NCI-H345 treated with DMSO at 0.1 percent for 48 hours (cell line): Measurements from ENCODE around the gene HGFAC.

ENCODE experiments used
- DNase-seq: peaks from one replicate; lab custom pipeline; 2025; ENCODE audit not compliant: unreplicated experiment; lab: John Stamatoyannopoulos, UW

Gene HGFAC

DNA sequence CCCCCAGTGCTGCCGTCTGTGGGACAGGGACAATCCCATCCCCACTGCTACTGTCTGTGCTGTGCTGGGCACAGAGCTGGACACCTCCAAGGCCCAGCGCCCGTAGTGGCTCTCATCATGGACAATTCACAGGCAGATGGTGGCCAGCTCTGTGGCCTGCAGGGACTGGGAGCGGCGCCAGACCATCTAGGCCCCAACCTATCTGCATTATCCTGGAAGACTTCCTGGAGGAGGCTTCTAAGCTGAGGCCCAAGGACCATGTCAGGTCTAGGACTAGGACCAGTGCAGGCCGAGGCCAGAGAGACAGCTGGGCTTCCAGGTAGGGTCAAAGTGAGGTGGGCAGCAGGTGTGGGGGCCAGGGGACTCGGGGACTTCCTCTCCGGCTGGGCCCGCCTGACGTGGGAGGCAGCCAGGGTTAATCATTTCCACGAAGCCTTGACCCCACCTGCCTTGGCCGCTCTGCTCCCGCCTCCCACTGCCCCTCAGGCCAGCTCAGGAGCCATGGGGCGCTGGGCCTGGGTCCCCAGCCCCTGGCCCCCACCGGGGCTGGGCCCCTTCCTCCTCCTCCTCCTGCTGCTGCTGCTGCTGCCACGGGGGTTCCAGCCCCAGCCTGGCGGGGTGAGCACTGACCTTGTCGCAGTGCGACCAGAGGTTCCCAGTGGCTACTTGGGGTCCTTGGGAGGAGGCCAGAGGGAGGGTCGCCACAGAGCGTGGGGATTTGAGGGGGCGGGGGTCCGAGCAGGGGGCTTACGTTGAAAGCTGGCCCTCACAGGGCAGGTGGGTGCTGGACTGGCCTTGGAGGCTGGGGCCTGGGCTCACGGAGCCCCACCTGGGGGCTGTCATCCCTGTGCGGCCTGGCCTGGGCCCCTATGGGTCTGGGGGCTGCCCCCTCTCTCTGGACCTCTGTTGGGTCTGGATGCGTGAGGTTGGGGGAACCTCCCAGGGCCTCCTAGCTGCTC is at the start of gene HGFAC:
Gene HGFAC (plus strand): TSS at position 468 of the 959 bp plus-strand sequence. CDS start 34 bp downstream, at position 502.
- DNase-seq, result no peak

DNA sequence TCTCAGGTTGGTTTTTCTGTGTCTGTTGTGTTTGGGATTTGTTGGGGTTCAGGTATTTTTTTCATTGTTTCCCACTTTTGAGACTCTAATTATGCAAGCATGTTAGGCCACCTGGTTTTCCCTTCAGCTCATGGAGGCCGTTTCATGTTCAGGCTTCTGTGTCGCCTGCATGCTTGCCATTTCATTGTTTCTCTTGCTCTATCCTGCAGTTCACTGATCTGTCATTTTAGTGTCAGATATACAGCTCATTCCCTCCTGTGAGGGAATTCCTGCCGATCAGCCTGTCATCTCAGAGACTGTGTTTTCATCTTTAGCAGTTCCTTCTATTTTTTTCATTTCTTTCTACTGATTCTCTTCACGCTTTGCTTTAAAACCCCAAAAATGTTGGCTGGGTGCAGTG is 49.4 kb upstream of the HGFAC start:
- no peak for DNase-seq

DNA sequence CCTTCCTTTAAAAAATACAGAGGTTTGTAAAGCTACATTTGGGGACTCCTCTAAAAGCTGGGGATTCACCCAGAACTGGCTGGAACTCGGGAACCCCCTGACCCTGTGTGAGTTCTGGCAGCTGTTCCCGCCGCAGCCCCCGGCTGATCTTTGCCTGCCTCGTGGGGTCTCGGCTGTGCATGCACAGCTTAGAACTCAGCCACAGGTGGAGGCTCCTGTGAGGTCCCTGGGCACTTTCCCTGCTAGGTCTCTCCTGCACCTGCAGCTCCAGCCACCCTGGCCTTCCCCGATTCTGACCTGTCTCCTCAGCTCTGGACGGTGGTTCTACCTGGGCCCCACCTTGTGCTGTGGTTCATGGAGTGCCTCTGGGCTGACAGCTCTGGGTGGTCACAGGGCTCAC is 48.6 kb upstream of the HGFAC start:
- no peak for DNase-seq

DNA sequence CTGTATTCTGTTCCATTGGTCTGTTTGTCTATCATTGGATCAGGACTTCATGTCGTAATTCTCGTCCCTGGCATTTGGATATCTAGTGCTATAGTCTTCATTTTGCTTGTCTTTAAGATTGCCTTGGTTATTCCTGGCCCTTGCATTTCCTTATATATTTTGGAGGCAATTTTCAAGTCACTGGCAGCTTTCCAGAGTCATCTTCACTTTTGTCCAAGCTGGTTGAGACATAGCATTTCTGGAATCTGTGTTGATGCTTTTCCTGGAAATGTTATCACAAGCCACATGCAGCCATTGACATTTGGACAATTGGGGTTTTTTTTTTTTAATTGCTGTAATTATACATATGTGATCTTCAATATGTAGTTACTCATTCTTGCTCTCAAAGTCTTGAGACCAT is 45.2 kb upstream of the HGFAC start:
- DNase-seq, result no peak

- no peak for DNase-seq
These were observed 44.6 kb upstream of the HGFAC start for GRCh38 chr4:3397128-3397527.

DNA sequence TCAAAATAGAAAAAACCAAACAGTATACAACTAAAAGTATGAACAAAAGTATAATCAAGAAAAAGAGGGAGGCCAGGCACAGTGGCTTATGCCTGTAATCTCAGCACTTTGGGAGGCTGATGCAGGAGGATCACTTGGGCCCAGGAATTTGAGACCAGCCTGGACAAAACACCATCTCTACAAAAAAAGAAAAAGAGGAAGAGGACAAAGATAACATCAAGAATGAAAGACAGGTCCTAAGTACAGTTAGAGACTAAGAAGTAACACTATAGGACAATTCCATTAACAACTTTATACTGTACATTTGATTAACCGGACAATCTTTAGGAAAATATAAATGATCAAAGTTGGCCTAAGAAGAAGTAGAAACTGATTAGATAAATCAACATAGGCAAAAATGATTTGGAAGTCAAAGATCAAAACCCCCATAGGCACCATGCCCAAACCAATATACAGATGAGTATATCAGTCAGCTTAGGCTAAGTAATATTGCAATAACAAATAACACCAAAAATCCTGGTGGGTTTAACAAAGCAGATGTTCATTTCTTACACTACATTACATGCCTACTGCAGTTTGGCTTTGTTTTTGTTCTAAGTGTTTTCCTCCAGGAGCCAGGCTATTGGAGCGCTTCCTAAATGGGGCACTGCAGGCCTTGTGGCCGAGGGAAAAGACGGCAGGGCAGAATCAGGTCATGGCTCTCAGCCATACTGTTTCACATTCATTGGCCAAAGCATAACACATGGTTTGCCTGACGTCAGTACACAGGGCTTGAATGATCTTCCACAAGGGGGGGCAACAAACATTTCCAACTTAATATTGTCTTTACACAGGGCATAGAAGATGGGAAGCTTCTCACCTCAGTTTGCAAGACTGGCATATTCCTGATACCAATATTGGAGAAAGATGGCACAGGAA is 42.2 kb upstream of the HGFAC start:
- no peak for DNase-seq

DNA sequence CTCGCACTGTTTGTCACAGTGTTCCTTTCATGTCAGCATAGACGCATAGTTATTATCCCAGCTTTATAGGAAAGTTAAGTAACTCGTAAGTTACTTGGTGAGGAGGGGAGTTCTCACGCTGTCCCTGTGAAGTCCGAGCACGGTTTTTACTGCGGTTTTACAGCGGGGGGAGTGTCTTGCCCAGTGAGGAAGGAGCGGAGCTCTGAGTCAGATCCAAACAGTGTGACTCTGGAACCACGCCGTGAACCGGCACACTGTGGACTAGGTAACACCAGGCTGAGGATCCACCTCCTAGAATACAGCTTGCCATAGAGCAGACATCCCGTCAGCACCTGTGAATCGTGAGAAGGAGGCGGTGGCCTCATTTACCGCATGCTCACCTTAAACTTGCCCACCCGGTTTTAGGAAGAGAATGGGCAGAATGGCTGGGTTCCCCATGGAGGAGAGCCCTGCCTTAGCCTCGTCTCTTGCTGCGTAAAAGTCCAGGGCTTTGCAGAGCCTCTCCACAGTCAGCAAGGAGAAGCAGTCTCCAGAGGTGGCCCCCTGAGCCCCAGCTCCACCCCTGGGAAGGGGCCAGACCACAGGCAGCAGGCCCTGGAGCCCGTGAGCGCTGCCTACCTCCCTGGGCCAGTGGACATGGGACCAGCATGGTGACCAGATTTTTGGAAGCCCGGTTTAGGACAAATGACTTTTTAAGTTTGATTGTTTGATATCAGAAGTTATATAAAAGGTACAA is 40.2 kb upstream of the HGFAC start:
- no peak for DNase-seq

GRCh38 chr4:3402491-3403347 is 39.0 kb upstream of the HGFAC start:
- DNase-seq, result no peak

DNA sequence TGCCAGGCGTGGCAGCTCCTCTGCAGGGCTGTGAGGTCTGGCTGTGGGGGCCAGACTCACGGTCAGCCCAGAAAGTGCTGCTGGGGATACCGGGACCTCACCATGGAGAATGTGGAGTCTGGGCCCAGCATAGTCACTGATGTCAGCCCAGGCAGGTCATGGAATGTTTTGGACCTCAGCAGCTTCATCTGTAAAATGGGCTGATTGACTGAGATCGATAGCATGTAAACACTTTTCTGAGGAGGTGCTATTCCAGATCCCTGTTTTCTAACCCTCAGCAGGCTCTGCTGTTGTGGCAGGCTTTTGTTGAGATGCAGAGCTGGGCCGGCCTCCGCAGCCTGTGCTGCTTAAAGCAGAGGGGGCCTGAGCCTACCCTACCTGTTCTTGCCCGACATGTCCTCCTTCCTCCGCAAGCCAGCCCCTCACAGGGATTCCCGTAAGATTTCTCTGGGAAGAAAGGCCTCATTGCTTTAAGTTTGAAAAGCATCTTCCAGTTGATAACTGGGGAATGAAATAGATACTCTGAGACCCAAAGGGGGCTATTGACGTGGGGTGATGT is 38.3 kb upstream of the HGFAC start:
- DNase-seq, result no peak

DNA sequence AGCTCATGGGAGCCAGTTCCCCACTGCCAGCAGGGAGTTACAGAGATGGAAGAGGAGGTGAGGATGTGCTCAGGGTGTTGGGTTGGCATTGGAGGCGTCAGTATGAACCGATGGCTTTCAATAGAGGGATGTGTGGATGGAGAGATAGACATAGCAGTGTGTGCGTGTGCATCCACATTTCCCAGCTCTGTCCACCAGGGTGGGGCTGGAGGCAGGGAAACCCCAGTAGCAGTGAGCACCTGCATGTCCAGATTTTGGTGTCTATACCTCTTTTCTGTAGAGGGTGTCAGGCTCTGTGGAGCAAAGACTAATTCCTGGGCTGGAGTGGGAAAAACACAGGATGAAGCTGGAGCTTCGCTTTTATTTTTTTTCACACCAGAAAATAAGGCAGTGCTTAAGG is 37.2 kb upstream of the HGFAC start:
- no peak for DNase-seq

- no peak for DNase-seq
These were observed 36.6 kb upstream of the HGFAC start for GRCh38 chr4:3405176-3405575.

DNA sequence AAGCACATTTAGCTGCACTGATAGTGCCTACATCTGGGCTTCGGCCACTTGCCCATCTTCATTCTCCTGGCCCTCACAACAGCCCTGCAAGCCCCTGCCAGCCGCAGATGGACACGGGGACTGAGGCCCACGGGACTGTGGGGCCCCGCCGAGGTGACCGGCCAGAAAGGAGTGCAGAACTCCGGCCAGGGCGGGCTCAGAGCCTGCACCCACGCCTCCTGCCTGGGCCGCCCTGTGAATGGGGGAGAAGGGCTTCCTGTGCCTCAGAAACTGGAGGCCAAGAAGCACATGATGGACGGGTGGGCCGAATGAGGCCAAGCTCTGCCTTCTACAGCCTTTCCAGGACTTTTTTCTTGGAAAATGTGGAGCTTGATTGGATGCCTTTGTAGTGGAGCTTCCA is 35.7 kb upstream of the HGFAC start:
- DNase-seq, result no peak

DNA sequence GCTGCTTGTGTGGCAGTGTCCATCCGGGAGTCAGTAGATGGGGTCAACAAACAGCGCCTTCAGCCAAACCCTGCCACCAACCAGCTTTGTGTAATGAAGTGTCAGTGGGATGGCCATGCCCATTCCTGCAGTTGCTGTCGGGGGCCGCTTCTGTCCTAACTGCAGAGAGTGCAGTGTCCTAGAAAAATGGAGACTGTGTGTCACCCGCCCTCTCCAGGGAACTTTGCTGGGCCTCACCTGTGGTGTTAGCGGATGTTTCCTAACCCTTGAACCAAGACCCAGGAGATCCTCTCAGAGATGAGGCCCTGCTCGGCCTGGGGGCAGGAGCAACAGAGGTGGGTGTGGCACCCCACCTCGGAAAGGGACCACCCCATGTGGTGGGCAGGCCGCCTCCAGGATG is 35.3 kb upstream of the HGFAC start:
- DNase-seq, result no peak

GRCh38 chr4:3407171-3407771 is 34.5 kb upstream of the HGFAC start:
- no peak for DNase-seq

GRCh38 chr4:3407930-3408792 is 33.6 kb upstream of the HGFAC start:
- DNase-seq, result no peak

GRCh38 chr4:3408793-3409330 is 32.9 kb upstream of the HGFAC start:
- no peak for DNase-seq

- DNase-seq, result no peak
These were observed 32.1 kb upstream of the HGFAC start for GRCh38 chr4:3409571-3410091.
